HG03060 (cell line): ENCODE data around the gene ITGA1.

Experiments used
- ATAC-seq: cut with Tn5 transposase; IDR thresholded peaks from one replicate; pipeline ENCODE4 v1.9.1; 2021; ENCODE audit warnings: low read depth, moderate number of reproducible peaks; ENCODE audit not compliant: unreplicated experiment

The ITGA1 gene

DNA sequence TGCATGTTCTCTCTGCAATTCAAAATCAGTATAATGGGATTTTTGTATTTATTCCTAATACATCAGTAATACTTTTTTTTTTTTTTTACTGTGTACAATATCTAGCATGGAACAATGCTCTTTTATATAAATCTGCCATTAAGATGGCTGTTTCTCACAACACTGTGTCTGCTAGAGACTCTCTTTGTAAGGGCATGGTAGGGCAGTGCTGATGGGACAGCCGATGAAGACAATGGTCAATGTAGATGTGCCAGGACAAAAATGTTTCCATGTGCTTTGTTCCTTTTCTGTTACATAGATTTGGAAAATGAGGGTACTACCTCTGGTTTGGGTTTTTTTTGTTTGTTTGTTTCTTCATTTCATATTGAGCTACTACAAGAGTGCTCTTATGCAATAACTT, 106.1 kb downstream of the ITGA1 start:
- no peak for ATAC-seq

DNA sequence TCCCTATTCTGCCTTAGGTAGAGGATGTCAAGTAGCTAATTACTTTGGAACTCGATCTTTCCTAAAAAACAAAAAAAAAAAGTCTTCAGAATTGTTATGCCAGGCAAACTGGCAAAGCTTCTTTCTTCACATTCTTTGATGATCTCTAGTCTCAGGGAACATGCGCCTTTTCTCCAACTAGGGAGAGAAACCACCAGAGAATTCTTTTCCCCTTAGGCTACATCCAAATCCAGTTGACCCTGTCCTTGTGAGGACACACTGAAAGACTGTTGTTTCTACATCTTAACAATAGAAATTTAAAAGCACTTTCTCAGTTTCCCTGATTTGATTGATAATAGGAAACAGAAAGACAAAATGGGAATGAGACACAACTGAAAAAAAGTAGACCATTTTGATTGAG, 106.7 kb downstream of the ITGA1 start:
- ATAC-seq: no peak

- no peak for ATAC-seq
Observed at GRCh38 chr5:52895075-52895474, 107.4 kb downstream of the ITGA1 start.

- ATAC-seq: no peak
Observed at GRCh38 chr5:52895572-52896413, 108.1 kb downstream of the ITGA1 start.

DNA sequence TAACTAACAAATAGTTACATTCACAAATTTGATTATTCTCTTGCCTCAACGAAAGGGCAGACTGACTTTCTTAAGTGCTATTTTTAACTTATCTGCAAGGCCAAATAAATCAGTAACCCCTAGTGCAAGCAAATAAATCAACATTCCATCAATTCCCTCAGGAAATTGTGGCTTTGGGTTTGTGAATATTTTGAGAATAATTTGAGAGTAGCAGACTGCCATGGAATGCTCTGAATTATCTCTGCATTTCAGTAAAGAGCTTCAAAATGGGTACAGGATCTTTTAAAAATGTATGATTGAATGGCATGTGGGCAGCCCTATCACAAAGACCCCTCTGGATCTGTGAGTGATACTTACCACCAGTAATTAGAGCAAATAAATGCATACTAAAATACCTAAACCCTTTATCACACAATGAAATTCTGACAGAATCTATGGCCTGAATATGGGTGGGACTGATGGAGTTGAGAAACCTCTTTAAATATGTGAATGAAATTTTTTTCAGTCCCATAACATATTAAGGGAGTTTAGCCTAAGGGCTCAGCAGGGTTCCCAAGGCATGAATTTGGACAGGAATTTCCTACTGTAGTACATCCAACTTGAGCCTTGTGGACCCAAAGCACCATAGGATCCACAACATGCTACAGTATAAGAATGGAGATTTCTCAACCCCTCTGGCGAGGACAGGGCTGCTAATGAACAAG, 109.0 kb downstream of the ITGA1 start:
- ATAC-seq: no peak

DNA sequence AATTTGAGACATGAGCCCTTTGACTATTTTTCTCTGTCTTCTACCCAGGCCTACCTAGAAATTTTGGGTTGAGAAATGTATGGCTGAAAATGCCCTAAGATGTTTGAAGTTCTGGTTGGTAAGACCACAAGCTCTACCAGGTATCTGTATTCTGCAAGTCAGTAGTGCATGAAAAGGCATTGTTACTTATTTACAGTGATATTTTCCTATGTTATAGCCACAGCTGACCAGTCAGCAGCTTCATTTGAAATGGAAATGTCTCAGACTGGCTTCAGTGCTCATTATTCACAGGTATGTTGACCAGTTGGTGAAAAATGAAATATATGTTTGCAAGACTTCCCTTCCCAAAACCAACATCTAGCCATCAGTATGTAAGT, 109.5 kb downstream of the ITGA1 start:
- ATAC-seq: no peak

- no peak for ATAC-seq
Observed at GRCh38 chr5:52898961-52899680, 111.4 kb downstream of the ITGA1 start.

- ATAC-seq: no peak
Observed at GRCh38 chr5:52903142-52903541, 115.4 kb downstream of the ITGA1 start.

- ATAC-seq: no peak
Observed at GRCh38 chr5:52906343-52906742, 118.6 kb downstream of the ITGA1 start.

DNA sequence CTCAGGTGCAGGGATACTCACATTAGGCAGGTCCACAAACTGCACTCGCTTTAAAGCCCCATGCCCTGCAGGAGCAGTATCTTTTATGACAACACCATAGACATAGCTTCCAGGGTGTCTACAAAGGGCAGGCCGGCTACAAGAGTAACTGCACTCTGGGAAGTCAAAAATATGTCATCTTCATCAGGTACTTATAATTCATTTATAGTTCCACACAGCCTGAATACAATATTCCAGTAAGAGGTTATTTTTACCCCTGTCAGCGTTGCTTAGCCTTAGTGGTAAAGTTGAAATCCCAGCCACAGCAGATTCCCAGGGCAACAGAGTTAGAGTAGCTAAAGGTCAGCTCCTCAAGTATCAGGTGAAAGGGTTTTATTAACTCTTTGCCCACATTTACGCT, 119.1 kb downstream of the ITGA1 start:
- no peak for ATAC-seq

GRCh38 chr5:52909192-52909591, 121.5 kb downstream of the ITGA1 start:
- no peak for ATAC-seq

GRCh38 chr5:52910071-52910470, 122.4 kb downstream of the ITGA1 start:
- no peak for ATAC-seq

GRCh38 chr5:52915176-52915875, 127.6 kb downstream of the ITGA1 start:
- peak; percentile 96 for ATAC-seq

- no peak for ATAC-seq
Observed at GRCh38 chr5:52920929-52921328, 133.2 kb downstream of the ITGA1 start.

DNA sequence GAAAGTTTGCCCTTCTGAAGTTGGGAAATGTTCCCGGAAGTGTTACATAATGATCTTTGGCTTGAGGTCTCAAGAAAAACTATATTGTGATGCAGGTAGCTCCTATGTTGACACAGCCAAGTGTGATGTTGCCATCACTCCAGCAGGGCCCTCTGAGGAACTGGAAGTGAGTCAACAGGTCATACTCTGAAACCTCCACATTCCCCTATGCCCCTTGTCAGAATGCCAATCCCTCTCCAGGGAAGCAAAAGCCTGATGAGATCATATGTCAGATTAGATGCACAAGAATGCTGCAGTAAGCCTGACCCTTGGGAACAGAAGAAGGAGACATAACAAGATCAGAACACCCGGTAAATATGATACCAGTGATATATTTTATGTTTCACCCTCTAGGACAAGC, 134.7 kb downstream of the ITGA1 start:
- no peak for ATAC-seq

- ATAC-seq: no peak
Observed at GRCh38 chr5:52924456-52924855, 136.7 kb downstream of the ITGA1 start.

GRCh38 chr5:52925001-52925400, 137.3 kb downstream of the ITGA1 start:
- ATAC-seq: no peak

DNA sequence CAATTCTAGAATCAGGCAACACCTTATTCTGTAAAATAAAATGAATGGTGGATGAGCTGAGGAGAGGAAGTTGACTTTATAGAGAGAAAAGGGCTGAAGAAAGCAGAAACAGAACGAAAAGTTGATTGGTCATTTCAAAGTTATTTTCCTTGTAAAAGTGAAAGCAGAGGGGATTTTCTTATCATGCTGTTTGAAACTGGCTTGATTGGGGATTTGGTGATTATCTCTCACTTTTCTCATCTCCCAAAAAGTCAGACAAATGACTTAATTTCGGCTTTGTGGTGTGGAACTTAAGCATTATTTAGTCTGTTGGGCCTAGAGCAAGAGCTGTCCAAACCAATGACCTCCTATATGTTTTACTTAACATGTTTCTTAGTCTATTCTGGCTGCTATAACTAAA, 141.0 kb downstream of the ITGA1 start:
- ATAC-seq: no peak

DNA sequence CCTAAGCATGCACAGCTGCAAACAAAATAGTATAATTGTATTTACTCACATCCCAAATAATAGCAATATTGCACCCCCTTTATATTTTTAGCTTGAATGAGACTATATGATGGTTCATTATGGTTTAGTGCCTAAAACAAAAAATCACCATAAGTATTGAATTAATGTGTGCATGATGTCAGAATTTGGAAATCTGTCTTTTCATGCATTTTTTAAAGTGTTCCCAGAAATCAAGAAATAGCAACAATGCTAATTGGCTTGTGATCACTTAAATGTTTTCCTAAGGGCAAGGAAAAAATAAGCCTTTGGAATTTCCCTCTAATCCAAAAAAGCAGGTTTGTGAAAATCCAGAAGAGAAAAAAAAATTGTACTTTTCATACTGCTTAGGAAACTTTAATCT, 150.5 kb downstream of the ITGA1 start:
- ATAC-seq: no peak

DNA sequence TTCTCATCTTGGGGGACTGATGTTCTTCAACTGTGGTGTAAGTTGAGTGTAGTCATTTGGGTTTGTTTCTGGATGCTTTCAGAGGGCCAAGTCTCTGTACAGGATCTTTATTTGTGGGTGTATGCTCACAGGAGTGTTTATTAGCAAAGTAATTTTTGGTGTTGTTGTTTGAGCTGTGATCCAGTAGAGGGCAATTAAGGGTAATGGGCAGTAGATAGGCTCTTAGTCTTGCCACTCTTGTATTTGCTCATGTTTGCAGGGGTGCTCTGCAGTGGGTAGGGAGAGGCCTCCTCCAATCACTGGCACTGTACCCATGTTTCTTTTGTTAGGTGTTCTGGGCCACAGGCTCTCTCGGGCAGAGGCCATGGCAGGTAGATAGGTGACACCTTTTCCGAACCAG, 155.6 kb downstream of the ITGA1 start:
- no peak for ATAC-seq

DNA sequence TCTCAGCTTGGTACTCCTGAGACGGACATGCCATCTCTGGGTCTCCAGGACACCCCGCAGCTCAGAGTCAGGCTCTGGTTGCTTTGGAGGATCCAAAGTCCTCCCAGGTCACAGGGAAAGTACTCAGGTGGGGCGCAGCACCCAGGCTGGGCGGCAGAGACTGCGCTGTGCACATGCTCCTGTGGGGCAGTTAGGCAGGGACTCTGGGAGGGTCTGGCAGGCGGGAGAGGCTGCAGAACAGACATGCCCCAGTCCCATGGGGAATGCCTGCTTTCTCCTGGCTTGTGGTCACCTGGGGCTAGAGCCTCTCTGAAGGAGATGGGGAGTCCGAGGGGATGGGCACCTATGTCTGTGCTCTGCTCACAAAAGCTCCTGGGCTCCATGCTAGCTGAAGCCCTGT, 156.1 kb downstream of the ITGA1 start:
- ATAC-seq: no peak
